GM20000 (cell line): ENCODE data around the gene SLC13A4.

Experiments
- DNase-seq: peaks from one replicate; pipeline ENCODE4 v3.0.0; 2012; ENCODE audit warnings: low spot score
- TF ChIP-seq, protein P1 (sequence below): IDR thresholded peaks from 2 replicates; pipeline ENCODE4 v1.5.1; 2012; ENCODE audit warnings: mild to moderate bottlenecking, control low read depth; ENCODE audit errors: extremely low read depth, missing control alignments

SLC13A4 gene

GRCh38 chr7:135716677-135717238, 11.2 kb downstream of the SLC13A4 start:
- TF ChIP-seq, protein P1, sequence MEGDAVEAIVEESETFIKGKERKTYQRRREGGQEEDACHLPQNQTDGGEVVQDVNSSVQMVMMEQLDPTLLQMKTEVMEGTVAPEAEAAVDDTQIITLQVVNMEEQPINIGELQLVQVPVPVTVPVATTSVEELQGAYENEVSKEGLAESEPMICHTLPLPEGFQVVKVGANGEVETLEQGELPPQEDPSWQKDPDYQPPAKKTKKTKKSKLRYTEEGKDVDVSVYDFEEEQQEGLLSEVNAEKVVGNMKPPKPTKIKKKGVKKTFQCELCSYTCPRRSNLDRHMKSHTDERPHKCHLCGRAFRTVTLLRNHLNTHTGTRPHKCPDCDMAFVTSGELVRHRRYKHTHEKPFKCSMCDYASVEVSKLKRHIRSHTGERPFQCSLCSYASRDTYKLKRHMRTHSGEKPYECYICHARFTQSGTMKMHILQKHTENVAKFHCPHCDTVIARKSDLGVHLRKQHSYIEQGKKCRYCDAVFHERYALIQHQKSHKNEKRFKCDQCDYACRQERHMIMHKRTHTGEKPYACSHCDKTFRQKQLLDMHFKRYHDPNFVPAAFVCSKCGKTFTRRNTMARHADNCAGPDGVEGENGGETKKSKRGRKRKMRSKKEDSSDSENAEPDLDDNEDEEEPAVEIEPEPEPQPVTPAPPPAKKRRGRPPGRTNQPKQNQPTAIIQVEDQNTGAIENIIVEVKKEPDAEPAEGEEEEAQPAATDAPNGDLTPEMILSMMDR: no peak
- no peak for DNase-seq

- TF ChIP-seq, protein P1: no peak
- no peak for DNase-seq
Measured at GRCh38 chr7:135715673-135716072, 12.3 kb downstream of the SLC13A4 start.

DNA sequence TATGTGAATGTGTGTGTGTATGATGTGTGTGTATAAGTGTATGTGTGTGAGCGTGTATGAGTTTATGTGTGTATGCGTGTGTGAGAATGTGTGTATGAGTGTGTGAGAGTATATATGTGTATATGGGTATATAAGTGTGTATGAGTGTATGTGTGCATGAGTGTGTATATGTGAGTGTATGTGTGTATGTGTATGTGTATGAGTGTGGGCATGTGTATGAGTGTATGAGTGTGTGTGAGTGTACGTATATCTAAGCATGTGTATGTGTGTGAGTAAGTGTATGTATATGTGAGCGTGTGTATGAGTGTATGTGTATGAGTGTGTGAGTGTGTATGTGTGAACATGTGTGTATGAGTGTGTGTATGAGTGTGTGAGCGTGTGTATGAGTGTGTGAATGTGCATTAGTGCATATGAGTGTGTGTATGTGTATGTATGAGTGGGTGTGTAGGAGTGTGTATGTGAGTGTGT, 12.9 kb downstream of the SLC13A4 start:
- TF ChIP-seq, protein P1: no peak
- no peak for DNase-seq

DNA sequence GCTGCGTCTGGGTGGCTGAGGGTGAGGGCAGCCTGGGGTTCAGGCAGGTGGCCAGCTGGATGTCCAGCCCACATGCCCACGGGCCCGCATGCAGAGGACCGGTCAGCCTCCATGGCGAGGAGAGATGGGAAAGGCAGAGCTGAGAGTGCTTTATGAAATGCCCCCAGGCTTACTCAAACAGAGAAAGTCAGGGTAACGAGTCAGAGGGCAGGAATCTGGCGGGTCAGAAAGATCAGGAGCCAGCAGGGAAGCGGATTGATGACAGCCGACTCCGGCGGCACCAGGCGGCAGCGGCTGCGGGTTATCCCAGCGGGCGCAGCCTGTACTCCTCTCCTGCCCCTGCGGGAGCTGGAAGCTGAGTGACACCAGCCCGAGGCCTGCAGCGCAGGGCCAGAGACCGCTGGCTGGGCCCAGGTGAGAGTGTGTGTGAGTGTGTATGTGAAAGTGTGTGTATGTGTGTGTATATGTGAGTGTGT, 13.4 kb downstream of the SLC13A4 start:
- TF ChIP-seq, protein P1: no peak
- no peak for DNase-seq

DNA sequence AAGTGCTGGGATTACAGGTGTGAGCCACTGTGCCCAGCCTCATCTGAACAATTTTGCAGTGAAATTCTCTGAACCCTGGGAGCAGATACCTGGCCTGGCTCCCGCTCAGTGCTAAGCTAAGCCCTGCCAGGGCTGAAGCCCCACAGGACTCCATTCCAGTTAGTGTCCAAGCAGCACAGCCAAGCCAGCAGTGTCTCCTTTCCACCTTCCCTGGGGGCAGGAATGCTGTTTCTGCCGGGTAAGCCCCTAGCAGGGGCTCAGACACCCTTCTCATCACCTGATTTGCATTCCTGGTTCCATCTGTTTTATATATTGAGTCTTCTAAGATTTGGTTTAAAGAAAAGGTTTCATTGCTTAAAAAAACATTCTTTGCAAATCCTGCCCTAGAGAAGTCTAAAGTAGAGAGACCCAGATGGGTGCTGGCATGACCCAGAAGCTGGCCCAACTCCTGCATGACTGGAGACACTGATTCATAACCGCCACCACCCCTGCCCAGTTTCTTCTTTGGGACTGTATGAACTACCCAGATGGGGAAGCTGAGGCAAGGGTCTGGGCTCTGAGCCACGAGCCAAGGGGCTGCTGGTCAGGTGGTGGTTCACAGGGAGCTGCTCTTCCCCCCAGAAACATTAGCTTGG, 14.0 kb downstream of the SLC13A4 start:
- TF ChIP-seq, protein P1: no peak
- no peak for DNase-seq

- TF ChIP-seq, protein P1: no peak
- DNase-seq: no peak
Measured at GRCh38 chr7:135712796-135713195, 15.2 kb downstream of the SLC13A4 start.

DNA sequence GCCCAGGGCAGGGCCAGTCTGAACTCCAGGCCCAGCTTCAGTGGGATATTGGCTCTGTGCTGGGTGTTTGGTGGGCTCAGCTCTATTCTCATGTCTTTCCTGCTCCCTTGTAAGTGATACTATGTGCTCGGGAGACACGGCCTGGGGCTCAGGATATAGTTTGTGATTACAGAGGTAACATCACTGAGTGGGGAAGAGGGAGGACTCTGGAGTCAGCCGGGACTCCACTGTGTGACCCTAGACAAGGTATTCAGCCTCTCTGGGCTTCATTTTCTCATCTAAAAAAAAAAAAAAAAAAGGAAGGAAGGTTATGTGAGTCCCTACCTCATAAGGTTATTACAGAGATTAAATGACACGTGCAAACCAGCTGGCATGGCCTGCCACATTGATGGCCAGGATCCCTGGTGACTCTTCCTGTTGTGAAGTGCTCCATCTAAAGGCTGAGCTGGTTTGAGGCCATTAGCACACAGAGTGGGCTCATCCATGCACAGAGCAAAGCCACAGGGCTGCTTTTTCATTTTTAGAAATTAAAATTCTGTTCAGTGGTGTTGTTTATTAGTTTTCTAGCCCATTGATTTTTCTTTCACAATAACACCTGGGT, 15.7 kb downstream of the SLC13A4 start:
- TF ChIP-seq, protein P1: no peak
- no peak for DNase-seq
